Osteocyte (in vitro differentiated cells): Measurements from ENCODE around the gene SSBP3. TPM values are rescaled to one million over a fixed set of nuclear protein-coding genes. Genes with fewer than 3 reads are reported as not detected.

Experiments
- DNase-seq: peaks from one replicate; pipeline ENCODE4 v3.0.0; 2021; ENCODE audit warnings: mixed read lengths; ENCODE audit not compliant: unreplicated experiment; ENCODE audit errors: extremely low spot score
- H3K27ac Mint-ChIP-seq: one replicate; pipeline ENCODE4 v1.8.0; 2021; ENCODE audit warnings: mild to moderate bottlenecking, mixed read lengths; ENCODE audit not compliant: unreplicated experiment
- H3K27me3 Mint-ChIP-seq: one replicate; pipeline ENCODE4 v1.8.0; 2021; ENCODE audit warnings: mixed read lengths; ENCODE audit not compliant: unreplicated experiment
- H3K36me3 Mint-ChIP-seq: one replicate; pipeline ENCODE4 v1.8.0; 2021; ENCODE audit warnings: mixed read lengths; ENCODE audit not compliant: unreplicated experiment
- H3K4me1 Mint-ChIP-seq: one replicate; pipeline ENCODE4 v1.8.0; 2021; ENCODE audit warnings: mixed read lengths; ENCODE audit not compliant: unreplicated experiment
- H3K4me3 Mint-ChIP-seq: one replicate; pipeline ENCODE4 v1.8.0; 2021; ENCODE audit warnings: mild to moderate bottlenecking, moderate library complexity, mixed read lengths; ENCODE audit not compliant: unreplicated experiment
- H3K9me3 Mint-ChIP-seq: one replicate; pipeline ENCODE4 v1.8.0; 2021; ENCODE audit warnings: mixed read lengths; ENCODE audit not compliant: unreplicated experiment
- total RNA-seq: library from RNA; stranded (reverse); gene quantifications from 2 replicates; pipeline ENCODE4 v1.2.1, GENCODE V29; 2021
- TF ChIP-seq, protein P1 (sequence below): fragments of 200-600 bp; sonication (generic); IDR thresholded peaks from 2 replicates; pipeline ENCODE4 v1.5.0; 2021; ENCODE audit warnings: antibody characterized with exemption, mild to moderate bottlenecking, moderate library complexity

The SSBP3 gene
- total RNA-seq, 1 donor from 2014 or later, result 56.4 TPM

DNA sequence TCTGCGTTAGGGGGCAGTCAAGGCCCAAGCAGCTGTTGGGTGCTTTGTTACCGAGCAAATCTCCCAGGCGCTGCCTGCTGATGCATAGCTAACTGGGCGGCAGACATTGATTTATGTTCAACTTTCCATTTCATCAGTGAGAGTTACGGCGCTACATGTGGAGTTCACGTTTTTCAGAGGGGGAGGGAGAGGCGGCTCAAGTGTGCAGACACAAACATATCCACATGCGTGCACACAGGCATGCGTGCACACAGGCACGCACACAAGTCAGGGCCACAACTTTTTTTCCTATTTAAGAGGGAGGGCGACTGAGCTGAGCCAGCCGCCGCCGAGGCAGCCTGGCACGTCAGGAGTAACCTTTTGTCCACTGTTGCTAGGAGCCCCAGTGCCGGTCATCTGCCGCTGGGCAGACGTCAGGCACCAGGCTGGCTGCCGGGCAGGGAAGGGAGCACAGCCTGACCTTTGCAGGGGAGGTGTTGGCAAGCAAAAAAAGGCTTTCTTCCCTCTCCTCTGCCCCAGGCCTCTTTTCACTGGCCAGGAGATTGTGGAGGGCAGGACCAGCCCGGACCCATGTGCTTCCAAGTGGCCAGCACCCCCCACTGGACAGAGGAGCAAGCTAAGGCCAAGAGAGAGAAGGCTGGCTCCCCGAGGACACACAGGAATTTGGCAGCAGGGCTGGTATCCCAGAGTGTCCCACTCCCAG, 133.0 kb downstream of the SSBP3 start:
- H3K27me3 Mint-ChIP-seq, result no peaks in the 10 kb centered on the region
- H3K27ac Mint-ChIP-seq, result peak overlapping the region; percentile 94
- H3K9me3 Mint-ChIP-seq, result no peaks in the 10 kb centered on the region
- peaks cover 8% of the 10 kb centered on the region for H3K36me3 Mint-ChIP-seq
- peak overlapping the region; percentile 39 for H3K4me3 Mint-ChIP-seq
- peaks cover 70% of the 10 kb centered on the region for H3K4me1 Mint-ChIP-seq
- TF ChIP-seq, protein P1, sequence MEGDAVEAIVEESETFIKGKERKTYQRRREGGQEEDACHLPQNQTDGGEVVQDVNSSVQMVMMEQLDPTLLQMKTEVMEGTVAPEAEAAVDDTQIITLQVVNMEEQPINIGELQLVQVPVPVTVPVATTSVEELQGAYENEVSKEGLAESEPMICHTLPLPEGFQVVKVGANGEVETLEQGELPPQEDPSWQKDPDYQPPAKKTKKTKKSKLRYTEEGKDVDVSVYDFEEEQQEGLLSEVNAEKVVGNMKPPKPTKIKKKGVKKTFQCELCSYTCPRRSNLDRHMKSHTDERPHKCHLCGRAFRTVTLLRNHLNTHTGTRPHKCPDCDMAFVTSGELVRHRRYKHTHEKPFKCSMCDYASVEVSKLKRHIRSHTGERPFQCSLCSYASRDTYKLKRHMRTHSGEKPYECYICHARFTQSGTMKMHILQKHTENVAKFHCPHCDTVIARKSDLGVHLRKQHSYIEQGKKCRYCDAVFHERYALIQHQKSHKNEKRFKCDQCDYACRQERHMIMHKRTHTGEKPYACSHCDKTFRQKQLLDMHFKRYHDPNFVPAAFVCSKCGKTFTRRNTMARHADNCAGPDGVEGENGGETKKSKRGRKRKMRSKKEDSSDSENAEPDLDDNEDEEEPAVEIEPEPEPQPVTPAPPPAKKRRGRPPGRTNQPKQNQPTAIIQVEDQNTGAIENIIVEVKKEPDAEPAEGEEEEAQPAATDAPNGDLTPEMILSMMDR, result peak; percentile 58
- DNase-seq, result peak; percentile 93

- H3K4me3 Mint-ChIP-seq, result peak overlapping the region; percentile 41
- peak overlapping the region; percentile 94 for H3K27ac Mint-ChIP-seq
- no peaks in the 10 kb centered on the region for H3K9me3 Mint-ChIP-seq
- peaks cover 65% of the 10 kb centered on the region for H3K4me1 Mint-ChIP-seq
- TF ChIP-seq, protein P1, result no peak
- H3K27me3 Mint-ChIP-seq, result no peaks in the 10 kb centered on the region
- no peak for DNase-seq
- peaks cover 8% of the 10 kb centered on the region for H3K36me3 Mint-ChIP-seq
These were observed 133.5 kb downstream of the SSBP3 start for GRCh38 chr1:54272772-54273091.

DNA sequence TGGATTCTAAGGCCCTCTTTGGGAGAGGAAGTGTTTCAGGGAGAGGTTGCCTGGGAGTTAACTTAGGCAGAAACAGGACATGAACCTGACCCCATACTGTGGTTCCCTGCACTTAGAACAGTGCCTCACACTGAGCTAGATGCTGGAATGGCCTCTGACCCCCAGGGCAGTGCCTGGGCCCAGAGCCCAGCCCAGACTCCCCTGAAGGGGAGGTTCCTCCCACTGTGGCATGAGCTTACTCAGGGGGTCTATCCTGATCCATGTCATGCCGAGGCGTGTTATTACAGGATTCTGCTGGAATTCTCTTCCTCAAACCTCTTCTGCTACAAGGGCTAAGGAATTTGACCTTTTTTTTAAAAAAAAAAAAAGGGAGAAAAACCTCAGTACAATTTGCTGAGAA, 134.1 kb downstream of the SSBP3 start:
- H3K4me1 Mint-ChIP-seq, result peaks cover 59% of the 10 kb centered on the region
- H3K4me3 Mint-ChIP-seq, result no peak overlapping the region
- DNase-seq, result no peak
- no peaks in the 10 kb centered on the region for H3K27me3 Mint-ChIP-seq
- TF ChIP-seq, protein P1, result no peak
- no peaks in the 10 kb centered on the region for H3K9me3 Mint-ChIP-seq
- peaks cover 8% of the 10 kb centered on the region for H3K36me3 Mint-ChIP-seq
- H3K27ac Mint-ChIP-seq, result peak overlapping the region; percentile 94

- Mint-ChIP-seq H3K27me3 (no peaks in the 10 kb centered on the region), H3K36me3 (peaks cover 4% of the 10 kb centered on the region), H3K4me1 (peaks cover 51% of the 10 kb centered on the region), H3K27ac (peak overlapping the region; percentile 94), H3K9me3 (no peaks in the 10 kb centered on the region), H3K4me3 (no peak overlapping the region)
- TF ChIP-seq, protein P1, result no peak
- no peak for DNase-seq
These were observed 134.9 kb downstream of the SSBP3 start for GRCh38 chr1:54271341-54271740.

DNA sequence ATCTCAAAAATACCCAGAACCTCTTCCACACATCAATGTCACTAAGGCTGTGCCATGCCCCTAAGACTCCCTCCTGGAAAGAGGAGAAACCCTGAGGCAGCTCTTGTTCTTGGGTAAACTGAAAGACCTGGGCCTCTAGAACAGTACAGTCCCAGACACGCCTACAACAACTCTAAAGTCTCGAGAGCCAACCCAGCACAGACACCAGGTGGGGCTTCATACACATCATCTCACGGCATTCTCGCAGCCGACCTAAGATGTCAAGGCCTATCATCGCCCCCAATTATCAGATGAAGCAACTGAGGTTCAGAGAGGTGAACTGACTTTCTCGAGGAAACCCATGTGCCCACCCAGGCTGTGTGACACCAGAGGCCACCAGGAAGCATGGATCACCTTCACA, 135.7 kb downstream of the SSBP3 start:
- Mint-ChIP-seq H3K27ac (peak overlapping the region; percentile 23), H3K4me1 (peaks cover 46% of the 10 kb centered on the region)

More for the DNA sequence above, 135.7 kb downstream of the SSBP3 start:
- Mint-ChIP-seq H3K36me3 (peaks cover 4% of the 10 kb centered on the region), H3K9me3 (no peaks in the 10 kb centered on the region), H3K27me3 (no peaks in the 10 kb centered on the region), H3K4me3 (no peak overlapping the region)
- TF ChIP-seq, protein P1, result no peak
- DNase-seq, result no peak
